Liver (tissue), 9 donors: ENCODE results near the gene CARD8. TPM values are rescaled to one million over a fixed set of nuclear protein-coding genes. Genes with fewer than 3 reads are reported as not detected.

ENCODE experiments used
- DNase-seq: peaks from one replicate; pipeline ENCODE4 v3.0.0-alpha.2; 2017; ENCODE audit warnings: low spot score
- H3K27ac ChIP-seq, 2 donors: one replicate each; pipeline ENCODE4 v1.7.0; 2013; ENCODE audit warnings: inconsistent platforms in 2 of 2, low read length in 2 of 2, control low read depth in 1 of 2, low read depth in 1 of 2, mild to moderate bottlenecking in 1 of 2
- H3K27me3 ChIP-seq, 4 donors: one replicate each; pipeline versions ENCODE4 v1.6.1 to v1.7.0; 2013; ENCODE audit warnings: low read length in 3 of 4, inconsistent platforms in 1 of 4, mild to moderate bottlenecking in 1 of 4, moderate library complexity in 1 of 4; ENCODE audit not compliant: control insufficient read depth in 4 of 4, insufficient read depth in 4 of 4
- H3K36me3 ChIP-seq, 4 donors: one replicate each; pipeline versions ENCODE4 v1.6.1 to v1.7.0; 2013; ENCODE audit warnings: low read length in 3 of 4, mild to moderate bottlenecking in 3 of 4, low read depth in 1 of 4, moderate library complexity in 1 of 4; ENCODE audit not compliant: control insufficient read depth in 4 of 4, insufficient read depth in 3 of 4
- H3K4me1 ChIP-seq, 4 donors: one replicate each; pipeline versions ENCODE4 v1.6.1 to v1.7.0; 2013; ENCODE audit warnings: low read length in 3 of 4, mild to moderate bottlenecking in 3 of 4, moderate library complexity in 1 of 4; ENCODE audit not compliant: control insufficient read depth in 4 of 4, insufficient read depth in 4 of 4
- H3K4me3 ChIP-seq, 3 donors: one replicate each; pipeline versions ENCODE4 v1.6.1 to v1.7.0; 2013; ENCODE audit warnings: low read length in 3 of 3, control low read depth in 1 of 3, low read depth in 1 of 3, mild to moderate bottlenecking in 1 of 3
- H3K9ac ChIP-seq, 2 donors: one replicate each; pipeline ENCODE4 v1.7.0; 2013; ENCODE audit warnings: low read length in 2 of 2, mild to moderate bottlenecking in 2 of 2, moderate library complexity in 2 of 2, control low read depth in 1 of 2, low read depth in 1 of 2
- H3K9me3 ChIP-seq, 4 donors: one replicate each; pipeline versions ENCODE4 v1.6.1 to v1.7.0; 2013; ENCODE audit warnings: low read length in 3 of 4; ENCODE audit not compliant: control insufficient read depth in 4 of 4
- EGR1 ChIP-seq, 2 donors: IDR thresholded peaks; 2 replicates each; pipeline ENCODE4 v1.6.1; 2016 to 2018; ENCODE audit warnings: antibody characterized with exemption in 2 of 2, low read depth in 2 of 2
- FOXA1 ChIP-seq: IDR thresholded peaks from 2 replicates; pipeline ENCODE4 v1.6.1; 2016; ENCODE audit warnings: antibody characterized with exemption
- FOXA2 ChIP-seq: IDR thresholded peaks from 2 replicates; pipeline ENCODE4 v1.6.1; 2016; ENCODE audit warnings: antibody characterized with exemption
- GABPA ChIP-seq, 2 donors: IDR thresholded peaks in 1 of 2; conservative IDR thresholded peaks in 1 of 2; 2 replicates each; pipeline ENCODE4 v1.6.1; 2016; ENCODE audit warnings: antibody characterized with exemption in 2 of 2, mild to moderate bottlenecking in 1 of 2, moderate library complexity in 1 of 2
- HNF4G ChIP-seq: IDR thresholded peaks from 2 replicates; pipeline ENCODE4 v1.6.1; 2016; ENCODE audit warnings: antibody characterized with exemption
- JUND ChIP-seq, 2 donors: IDR thresholded peaks; 2 replicates each; pipeline ENCODE4 v1.6.1; 2016; ENCODE audit warnings: antibody characterized with exemption in 2 of 2
- NR2F2 ChIP-seq: IDR thresholded peaks from 2 replicates; pipeline ENCODE4 v1.6.1; 2016; ENCODE audit warnings: antibody characterized with exemption
- RAD21 ChIP-seq, 2 donors: IDR thresholded peaks; 2 replicates each; pipeline ENCODE4 v1.6.1; 2016; ENCODE audit warnings: antibody characterized with exemption in 2 of 2, mild to moderate bottlenecking in 2 of 2
- REST ChIP-seq: IDR thresholded peaks from 2 replicates; pipeline ENCODE4 v1.6.1; 2016; ENCODE audit warnings: antibody characterized with exemption, mild to moderate bottlenecking
- RXRA ChIP-seq, 2 donors: IDR thresholded peaks; 2 replicates each; pipeline ENCODE4 v1.6.1; 2017 to 2018; ENCODE audit warnings: antibody characterized with exemption in 2 of 2, mild to moderate bottlenecking in 1 of 2
- SP1 ChIP-seq: IDR thresholded peaks from 2 replicates; pipeline ENCODE4 v1.6.1; 2018; ENCODE audit warnings: antibody characterized with exemption, mild to moderate bottlenecking
- TAF1 ChIP-seq: conservative IDR thresholded peaks from 2 replicates; pipeline ENCODE4 v1.6.1; 2016; ENCODE audit warnings: antibody characterized with exemption, mild to moderate bottlenecking
- YY1 ChIP-seq: IDR thresholded peaks from 2 replicates; pipeline ENCODE4 v1.6.1; 2016; ENCODE audit warnings: antibody characterized with exemption, mild to moderate bottlenecking
- ZBTB33 ChIP-seq: IDR thresholded peaks from 2 replicates; pipeline ENCODE4 v1.6.1; 2016; ENCODE audit warnings: antibody characterized with exemption
- WGBS: extraction: QIAGEN DNeasy Blood & Tissue Kit; methylation state at CpG from one replicate; pipeline ENCODE4 v1.1.7; 2013; 5-methylcytosine and 5-hydroxymethylcytosine counted together
- polyA plus RNA-seq, 2 donors: library from polyadenylated mRNA; stranded (reverse) in 1 of 2; unstranded in 1 of 2; fragments of 200-250 nt in 1 of 2; fragments of >200 nt in 1 of 2; fragmentation: Nextera tagmentation in 1 of 2; extraction: Ambion mirVana in 1 of 2; gene quantifications; one replicate each; pipeline versions ENCODE4 v1.2.1 to v1.2.3, GENCODE V29; 2013 to 2015
- total RNA-seq, 2 donors: library from RNA; depleted of rRNA; stranded (reverse); fragments of >200 nt; gene quantifications; one replicate each; pipeline ENCODE4 v1.2.3, GENCODE V29; 2014
- TF ChIP-seq, protein P1 (sequence below): fragments of 150-350 bp; IDR thresholded peaks from 2 replicates; pipeline ENCODE4 v1.5.1; 2017; ENCODE audit warnings: improper control_type of control experiment, low read depth, low read length; ENCODE audit not compliant: missing input control
- TF ChIP-seq, protein P2 (sequence below): IDR thresholded peaks from 2 replicates; pipeline ENCODE4 v1.6.1; 2016; ENCODE audit warnings: antibody characterized with exemption
- TF ChIP-seq, protein P3 (sequence below): IDR thresholded peaks from 2 replicates; pipeline ENCODE4 v1.6.1; 2016; ENCODE audit warnings: antibody characterized with exemption
- donor health status: healthy.
- donor health status: healthy.
- donor health status: healthy.
- donor health status: healthy.
- donor health status: healthy.

The CARD8 gene
- total and polyA plus RNA-seq, 4 donors, result 9.4 to 36.3 (median 22.4) TPM

DNA sequence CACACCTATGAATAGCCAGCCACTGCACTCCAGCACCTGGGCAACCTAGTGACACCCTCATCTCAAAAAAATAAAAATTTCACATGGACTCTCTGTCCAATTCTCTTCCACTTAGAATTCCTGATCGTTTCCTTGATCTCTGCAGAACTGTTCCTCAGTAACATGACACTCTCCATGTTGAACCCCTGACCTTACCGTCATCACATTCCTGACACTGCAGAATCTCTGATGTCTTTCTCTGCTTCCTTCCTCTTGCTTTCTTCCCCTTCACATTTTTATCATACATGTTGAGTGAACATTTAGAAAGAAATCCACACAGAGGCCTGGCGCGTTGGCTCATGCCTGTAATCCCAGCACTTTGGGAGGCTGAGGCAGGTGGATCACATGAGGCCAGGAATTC lies 29.2 kb upstream of the CARD8 start:
- Histone ChIP-seq H3K27me3 (no peaks in the 10 kb centered on the region), H3K36me3 (peaks cover 0 to 3% (median 0%) of the 10 kb centered on the region in 4 donors), H3K4me3 (no peak overlapping the region), H3K27ac (no peak overlapping the region), H3K9me3 (peaks cover 5 to 11% (median 7%) of the 10 kb centered on the region in 4 donors), H3K4me1 (no peaks in the 10 kb centered on the region), H3K9ac (no peak overlapping the region)
- no peak for DNase-seq
- TF ChIP-seq EGR1 (IDR thresholded peaks at IDR 0.05; ENCODE audit: low read depth in 2 of 2) (no peak), HNF4G (no peak), RXRA (IDR thresholded peaks at IDR 0.05) (no peak), RAD21 (IDR thresholded peaks at IDR 0.05) (no peak), YY1 (no peak), REST (no peak), JUND (IDR thresholded peaks at IDR 0.05) (no peak), FOXA1 (no peak), NR2F2 (no peak)
- TF ChIP-seq, protein P1, sequence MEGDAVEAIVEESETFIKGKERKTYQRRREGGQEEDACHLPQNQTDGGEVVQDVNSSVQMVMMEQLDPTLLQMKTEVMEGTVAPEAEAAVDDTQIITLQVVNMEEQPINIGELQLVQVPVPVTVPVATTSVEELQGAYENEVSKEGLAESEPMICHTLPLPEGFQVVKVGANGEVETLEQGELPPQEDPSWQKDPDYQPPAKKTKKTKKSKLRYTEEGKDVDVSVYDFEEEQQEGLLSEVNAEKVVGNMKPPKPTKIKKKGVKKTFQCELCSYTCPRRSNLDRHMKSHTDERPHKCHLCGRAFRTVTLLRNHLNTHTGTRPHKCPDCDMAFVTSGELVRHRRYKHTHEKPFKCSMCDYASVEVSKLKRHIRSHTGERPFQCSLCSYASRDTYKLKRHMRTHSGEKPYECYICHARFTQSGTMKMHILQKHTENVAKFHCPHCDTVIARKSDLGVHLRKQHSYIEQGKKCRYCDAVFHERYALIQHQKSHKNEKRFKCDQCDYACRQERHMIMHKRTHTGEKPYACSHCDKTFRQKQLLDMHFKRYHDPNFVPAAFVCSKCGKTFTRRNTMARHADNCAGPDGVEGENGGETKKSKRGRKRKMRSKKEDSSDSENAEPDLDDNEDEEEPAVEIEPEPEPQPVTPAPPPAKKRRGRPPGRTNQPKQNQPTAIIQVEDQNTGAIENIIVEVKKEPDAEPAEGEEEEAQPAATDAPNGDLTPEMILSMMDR, result no peak
- WGBS, result 70% methylated on average over 4 of the region's 4 CpGs

GRCh38 chr19:48283908-48284307 lies 28.2 kb upstream of the CARD8 start:
- TF ChIP-seq REST (no peak), FOXA2 (no peak), SP1 (no peak), ZBTB33 (no peak), JUND (IDR thresholded peaks at IDR 0.05) (no peak), RXRA (IDR thresholded peaks at IDR 0.05) (no peak), HNF4G (no peak), TAF1 (no peak), FOXA1 (no peak), GABPA (IDR thresholded peaks at IDR 0.05 in 1 of 2, conservative IDR thresholded peaks at IDR 0.05 in 1 of 2) (no peak), RAD21 (IDR thresholded peaks at IDR 0.05) (no peak)
- TF ChIP-seq, protein P2, sequence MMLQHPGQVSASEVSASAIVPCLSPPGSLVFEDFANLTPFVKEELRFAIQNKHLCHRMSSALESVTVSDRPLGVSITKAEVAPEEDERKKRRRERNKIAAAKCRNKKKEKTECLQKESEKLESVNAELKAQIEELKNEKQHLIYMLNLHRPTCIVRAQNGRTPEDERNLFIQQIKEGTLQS, result no peak
- TF ChIP-seq, protein P3, sequence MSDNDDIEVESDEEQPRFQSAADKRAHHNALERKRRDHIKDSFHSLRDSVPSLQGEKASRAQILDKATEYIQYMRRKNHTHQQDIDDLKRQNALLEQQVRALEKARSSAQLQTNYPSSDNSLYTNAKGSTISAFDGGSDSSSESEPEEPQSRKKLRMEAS, result no peak
- TF ChIP-seq, protein P1, result no peak
- Histone ChIP-seq H3K9ac (no peak overlapping the region), H3K4me3 (no peak overlapping the region), H3K27ac (no peak overlapping the region), H3K4me1 (no peaks in the 10 kb centered on the region), H3K27me3 (no peaks in the 10 kb centered on the region), H3K36me3 (peaks cover 0 to 3% (median 0%) of the 10 kb centered on the region in 4 donors), H3K9me3 (peaks cover 5 to 11% (median 7%) of the 10 kb centered on the region in 4 donors)
- WGBS, result 91% methylated on average over 7 of the region's 7 CpGs
- DNase-seq, result no peak
